NCI-H2107 treated with DMSO at 0.1 percent for 48 hours (cell line): ENCODE results near the gene BAMBI.

Experiments used
- DNase-seq: peaks from one replicate; lab custom pipeline; 2025; ENCODE audit not compliant: unreplicated experiment; lab: John Stamatoyannopoulos, UW

Gene BAMBI

GRCh38 chr10:28674782-28675181, 2.5 kb upstream of the BAMBI start:
- no peak for DNase-seq

GRCh38 chr10:28676326-28676967, 874 bp upstream of the BAMBI start:
- no peak for DNase-seq

GRCh38 chr10:28677888-28678686, 766 bp downstream of the BAMBI start:
- DNase-seq: no peak

- DNase-seq: no peak
Observed at GRCh38 chr10:28678687-28679457, 1.6 kb downstream of the BAMBI start.

GRCh38 chr10:28679581-28680357, 2.4 kb downstream of the BAMBI start:
- no peak for DNase-seq

- no peak for DNase-seq
Observed at GRCh38 chr10:28680358-28680752, 3.0 kb downstream of the BAMBI start.

GRCh38 chr10:28681291-28681763, 4.0 kb downstream of the BAMBI start:
- DNase-seq: no peak

- no peak for DNase-seq
Observed at GRCh38 chr10:28681928-28682750, 4.8 kb downstream of the BAMBI start.

GRCh38 chr10:28684157-28684985, 7.0 kb downstream of the BAMBI start:
- DNase-seq: no peak

- peak; percentile 40 for DNase-seq
Observed at GRCh38 chr10:28684986-28685580, 7.8 kb downstream of the BAMBI start.

GRCh38 chr10:28685717-28686116, 8.4 kb downstream of the BAMBI start:
- peak; percentile 28 for DNase-seq

GRCh38 chr10:28686835-28687682, 9.7 kb downstream of the BAMBI start:
- DNase-seq: no peak

GRCh38 chr10:28687683-28688001, 10.3 kb downstream of the BAMBI start:
- no peak for DNase-seq

GRCh38 chr10:28690545-28690944, 13.2 kb downstream of the BAMBI start:
- DNase-seq: no peak

- no peak for DNase-seq
Observed at GRCh38 chr10:28691187-28691694, 13.9 kb downstream of the BAMBI start.

GRCh38 chr10:28692050-28692449, 14.7 kb downstream of the BAMBI start:
- DNase-seq: no peak

GRCh38 chr10:28694530-28694929, 17.2 kb downstream of the BAMBI start:
- DNase-seq: no peak

- no peak for DNase-seq
Observed at GRCh38 chr10:28698075-28698474, 20.8 kb downstream of the BAMBI start.
